H1 (cell line): ENCODE measurements around the gene TMEM18. TPM values are rescaled to one million over a fixed set of nuclear protein-coding genes. Genes with fewer than 3 reads are reported as not detected.

ENCODE experiments used
- CTCF ChIA-PET: fragments of 300-600 bp; sonication (Branson Sonifier 250); formaldehyde crosslinking; loops from one replicate; lab custom pipeline; 2021; ENCODE audit not compliant: partially characterized antibody; lab: Charles Lee
- POLR2A ChIA-PET: fragments of 300-600 bp; sonication (Branson Sonifier 250); formaldehyde crosslinking; loops from one replicate; lab custom pipeline; 2021; ENCODE audit warnings: inconsistent platforms; ENCODE audit not compliant: partially characterized antibody; lab: Charles Lee
- DNase-seq, 2 experiments: peaks; one replicate each; pipeline versions ENCODE4 v3.0.0 to v3.0.0-alpha.2; 2010 to 2022; ENCODE audit warnings: low spot score in 2 of 2, low read depth in 1 of 2, mixed read lengths in 1 of 2
- FAIRE-seq: peaks from 2 replicates; lab custom pipeline; 2011; peaks lifted over from hg19 to GRCh38; lab: Jason Lieb, UNC
- H2AFZ ChIP-seq: 2 replicates; pipeline ENCODE4 v1.8.1; 2012; ENCODE audit warnings: low read length, inconsistent platforms
- H2AK5ac ChIP-seq: 2 replicates; pipeline ENCODE4 v1.6.1; 2013; ENCODE audit warnings: low read depth, low read length
- H2BK120ac ChIP-seq: replicated peaks from 2 replicates; pipeline ENCODE3; 2013; ENCODE audit warnings: low read depth, low read length, inconsistent platforms
- H2BK12ac ChIP-seq: 2 replicates; pipeline ENCODE4 v1.6.1; 2013; ENCODE audit warnings: low read depth, low read length
- H2BK15ac ChIP-seq: 2 replicates; pipeline ENCODE4 v1.6.1; 2013; ENCODE audit warnings: low read length
- H2BK20ac ChIP-seq: 2 replicates; pipeline ENCODE4 v1.6.1; 2013; ENCODE audit warnings: low read length
- H2BK5ac ChIP-seq: 2 replicates; pipeline ENCODE4 v1.6.1; 2013; ENCODE audit warnings: low read depth, low read length
- H3K14ac ChIP-seq: 2 replicates; pipeline ENCODE4 v1.6.1; 2013; ENCODE audit warnings: inconsistent platforms; ENCODE audit not compliant: insufficient read length
- H3K18ac ChIP-seq: 2 replicates; pipeline ENCODE4 v1.6.1; 2013; ENCODE audit warnings: low read length; ENCODE audit errors: extremely low read depth
- H3K23ac ChIP-seq: 2 replicates; pipeline ENCODE4 v1.6.1; 2013; ENCODE audit warnings: inconsistent platforms; ENCODE audit not compliant: insufficient read length
- H3K23me2 ChIP-seq: 2 replicates; pipeline ENCODE4 v1.6.1; 2013; ENCODE audit warnings: low read depth, low read length
- H3K27ac ChIP-seq: 2 replicates; pipeline ENCODE4 v1.6.1; 2011; ENCODE audit warnings: low read depth, low read length, inconsistent platforms
- H3K27me3 ChIP-seq, 4 experiments: replicated peaks in 1 of 4; 1 replicate in 1 of 4; 2 replicates in 3 of 4; pipeline versions ENCODE4 v1.6.1 to v1.8.1; 2011 to 2013; ENCODE audit warnings: low read length in 3 of 4, mild to moderate bottlenecking in 3 of 4, inconsistent platforms in 2 of 4, mixed read lengths in 2 of 4, moderate library complexity in 1 of 4; ENCODE audit not compliant: control insufficient read depth in 3 of 4, insufficient read depth in 3 of 4; ENCODE audit errors: extremely low read depth in 1 of 4
- H3K36me3 ChIP-seq, 4 experiments: 2 replicates each; pipeline versions ENCODE4 v1.6.1 to v1.8.1; 2011 to 2013; ENCODE audit warnings: mild to moderate bottlenecking in 4 of 4, low read length in 3 of 4, moderate library complexity in 2 of 4, control low read depth in 1 of 4, inconsistent platforms in 1 of 4; ENCODE audit not compliant: insufficient read depth in 4 of 4, control insufficient read depth in 2 of 4
- H3K4ac ChIP-seq: replicated peaks from 2 replicates; pipeline ENCODE3; 2013; ENCODE audit warnings: low read length, low read depth, mixed read lengths, inconsistent platforms; ENCODE audit not compliant: insufficient read length
- H3K4me1 ChIP-seq, 4 experiments: replicated peaks in 1 of 4; 1 replicate in 1 of 4; 2 replicates in 3 of 4; pipeline versions ENCODE4 v1.6.1 to v1.8.1; 2011 to 2013; ENCODE audit warnings: low read length in 3 of 4, inconsistent platforms in 2 of 4, mixed read lengths in 1 of 4; ENCODE audit not compliant: insufficient read depth in 4 of 4, control insufficient read depth in 3 of 4
- H3K4me2 ChIP-seq, 2 experiments: 2 replicates each; pipeline versions ENCODE4 v1.6.1 to v1.8.1; 2011 to 2013; ENCODE audit warnings: low read depth in 2 of 2, low read length in 2 of 2, control low read depth in 1 of 2, inconsistent platforms in 1 of 2, mild to moderate bottlenecking in 1 of 2; ENCODE audit not compliant: insufficient read depth in 1 of 2
- H3K4me3 ChIP-seq, 4 experiments: fragments of 200-600, 300-600 bp in 1 of 4; sonication (generic), shearing (Covaris generic), sonication (Bioruptor Twin) in 1 of 4; 2 replicates each; pipeline versions ENCODE4 v1.5.1 to v1.8.1; 2011 to 2016; ENCODE audit warnings: low read length in 4 of 4, low read depth in 3 of 4, control low read depth in 2 of 4, inconsistent platforms in 2 of 4, mild to moderate bottlenecking in 2 of 4, mixed read lengths in 1 of 4, moderate library complexity in 1 of 4; ENCODE audit not compliant: insufficient read depth in 2 of 4; ENCODE audit errors: extremely low read depth in 1 of 4
- H3K56ac ChIP-seq: replicated peaks from 2 replicates; pipeline ENCODE3; 2013; ENCODE audit warnings: low read depth, mild to moderate bottlenecking, mixed read lengths, low read length, inconsistent platforms; ENCODE audit not compliant: insufficient read length
- H3K79me1 ChIP-seq: 2 replicates; pipeline ENCODE4 v1.6.1; 2013; ENCODE audit warnings: low read depth, low read length, control low read depth
- H3K79me2 ChIP-seq, 2 experiments: 2 replicates each; pipeline versions ENCODE4 v1.6.1 to v1.8.1; 2012 to 2013; ENCODE audit warnings: low read length in 2 of 2, mild to moderate bottlenecking in 2 of 2, inconsistent platforms in 1 of 2; ENCODE audit not compliant: insufficient read depth in 2 of 2, control insufficient read depth in 1 of 2
- H3K9ac ChIP-seq, 4 experiments: replicated peaks in 1 of 4; 1 replicate in 1 of 4; 2 replicates in 3 of 4; pipeline versions ENCODE4 v1.6.1 to v1.8.1; 2011 to 2013; ENCODE audit warnings: low read depth in 3 of 4, low read length in 3 of 4, control low read depth in 2 of 4, mild to moderate bottlenecking in 2 of 4, moderate library complexity in 2 of 4, inconsistent platforms in 1 of 4; ENCODE audit errors: extremely low read depth in 1 of 4
- H3K9me3 ChIP-seq, 2 experiments: 2 replicates each; pipeline versions ENCODE4 v1.6.1 to v1.8.1; 2012 to 2013; ENCODE audit warnings: mild to moderate bottlenecking in 2 of 2, moderate library complexity in 2 of 2, control low read depth in 1 of 2, inconsistent platforms in 1 of 2, low read depth in 1 of 2, low read length in 1 of 2, mixed read lengths in 1 of 2; ENCODE audit not compliant: insufficient read depth in 2 of 2
- H4K20me1 ChIP-seq, 2 experiments: replicated peaks in 1 of 2; 2 replicates each; pipeline versions ENCODE3 to v1.8.1; 2011 to 2013; ENCODE audit warnings: inconsistent platforms in 2 of 2, low read length in 2 of 2, mild to moderate bottlenecking in 1 of 2; ENCODE audit not compliant: insufficient read depth in 2 of 2, control insufficient read depth in 1 of 2
- H4K5ac ChIP-seq: 2 replicates; pipeline ENCODE4 v1.6.1; 2013; ENCODE audit warnings: low read length, low read depth, mixed read lengths, inconsistent platforms; ENCODE audit not compliant: insufficient read length
- H4K8ac ChIP-seq: 2 replicates; pipeline ENCODE4 v1.8.0; 2013; ENCODE audit warnings: mild to moderate bottlenecking, moderate library complexity, low read length, inconsistent platforms; ENCODE audit not compliant: insufficient read depth; ENCODE audit errors: extremely low read depth
- H4K91ac ChIP-seq: replicated peaks from 2 replicates; pipeline ENCODE3; 2013; ENCODE audit warnings: low read length, mixed read lengths, inconsistent platforms; ENCODE audit not compliant: insufficient read length
- CBX8 ChIP-seq: fragments of 300-800, 300-1000 bp; sonication (generic); IDR thresholded peaks from 2 replicates; pipeline ENCODE4 v1.7.1; 2016; ENCODE audit warnings: low read depth, low read length, borderline replicate concordance
- FOSL1 ChIP-seq: IDR thresholded peaks from 2 replicates; pipeline ENCODE4 v1.6.1; 2011; ENCODE audit warnings: mild to moderate bottlenecking, low read depth, low read length, moderate library complexity; ENCODE audit not compliant: insufficient read depth
- GABPA ChIP-seq: IDR thresholded peaks from 2 replicates; pipeline ENCODE4 v1.6.1; 2011; ENCODE audit warnings: mild to moderate bottlenecking, low read length, moderate library complexity, borderline replicate concordance; ENCODE audit not compliant: insufficient read depth
- HDAC6 ChIP-seq: IDR thresholded peaks from one replicate; pipeline ENCODE4 v1.7.1; 2012; ENCODE audit warnings: low read depth, mild to moderate bottlenecking, inconsistent platforms, low read length, moderate library complexity
- RBBP5 ChIP-seq: IDR thresholded peaks from 2 replicates; pipeline ENCODE4 v1.7.1; 2012; ENCODE audit warnings: low read depth, mild to moderate bottlenecking, inconsistent platforms, low read length, moderate library complexity, borderline replicate concordance
- SP1 ChIP-seq: IDR thresholded peaks from 2 replicates; pipeline ENCODE4 v1.6.1; 2011; ENCODE audit warnings: low read depth, low read length
- TEAD4 ChIP-seq: IDR thresholded peaks from 2 replicates; pipeline ENCODE4 v1.6.1; 2012; ENCODE audit warnings: low read depth, low read length, inconsistent platforms, mixed read lengths
- WGBS, 2 experiments: shearing (Covaris generic) in 1 of 2; methylation state at CpG; one replicate each; pipeline versions ENCODE4 v1.1.6 to v1.1.7; 2013 to 2015; ENCODE audit warnings: low lambda C conversion rate in 2 of 2, mixed read lengths in 2 of 2, inconsistent platforms in 1 of 2, low coverage in 1 of 2, missing lambda C conversion rate in 1 of 2; ENCODE audit not compliant: insufficient replicate concordance in 2 of 2, insufficient coverage in 1 of 2, insufficient read length in 1 of 2; ENCODE audit errors: extremely low coverage in 1 of 2, missing lambda C conversion rate in 1 of 2; 5-methylcytosine and 5-hydroxymethylcytosine counted together
- polyA plus RNA-seq, 7 experiments: library from polyadenylated mRNA; depleted of rRNA in 3 of 7; stranded (reverse) in 5 of 7; unstranded in 2 of 7; fragments of >200 nt in 5 of 7; fragments of 200-250 nt in 2 of 7; gene quantifications; 1 replicate in 5 of 7; 2 replicates in 1 of 7; 4 replicates in 1 of 7; pipeline versions ENCODE4 v1.2.1 to v1.2.3, GENCODE V29; 2011 to 2013; ENCODE audit warnings: missing spikeins in 2 of 7, mixed read lengths in 2 of 7
- total RNA-seq: library from RNA; stranded (reverse); fragmentation: NEBNext Ultra II Directional; extraction: Animal tissue kit (Norgen Biotek cat#: 25700); gene quantifications from 2 replicates; pipeline ENCODE4 v1.2.1, GENCODE V29; 2021
- TF ChIP-seq, protein P1 (sequence below): IDR thresholded peaks from 2 replicates; pipeline ENCODE4 v1.6.1; 2011; ENCODE audit warnings: low read depth, mild to moderate bottlenecking, low read length; ENCODE audit not compliant: insufficient read depth

TMEM18 gene
- total and polyA plus RNA-seq, 2 of the 8 experiments (the other 6 are each of a cell fraction or from before 2014, with no cell fraction given), result 22.4 to 27.1 TPM

DNA sequence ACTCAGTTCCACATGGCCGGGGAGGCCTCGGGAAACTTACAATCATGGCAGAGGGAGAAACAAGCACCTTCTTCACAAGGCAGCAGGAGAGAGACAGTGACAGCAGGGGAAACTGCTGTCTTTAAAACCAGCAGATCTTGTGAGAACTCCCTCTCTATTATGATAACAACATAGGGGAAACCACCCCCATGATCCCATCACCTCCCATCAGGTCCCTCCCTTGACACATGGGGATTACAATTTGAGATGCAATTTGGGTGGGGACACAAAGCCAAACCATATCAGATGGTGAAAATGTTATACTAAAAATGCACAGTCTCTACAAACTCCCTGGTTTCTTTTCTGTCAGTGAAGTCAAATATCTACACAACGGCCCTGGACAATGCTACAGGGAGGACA is 9.2 kb downstream of the TMEM18 start:
- 84% methylated on average over 3 of the region's 3 CpGs; no CpG with 5 or more reads in 1 of the 2 experiments for WGBS, 2 experiments
- no peak for FAIRE-seq

More for the DNA sequence above, 9.2 kb downstream of the TMEM18 start:
- Histone ChIP-seq H2BK12ac (no peak overlapping the region), H2BK5ac (no peak overlapping the region), H3K18ac (no peak overlapping the region), H3K4me3 (no peak overlapping the region), H2BK120ac (no peak overlapping the region), H3K27me3 (no peaks in the 10 kb centered on the region), H3K4ac (no peak overlapping the region), H2BK20ac (no peak overlapping the region), H3K14ac (no peak overlapping the region), H3K23ac (no peak overlapping the region), H3K56ac (no peak overlapping the region), H2AFZ (no peak overlapping the region), H3K9me3 (peaks cover 16 to 17% of the 10 kb centered on the region in 2 experiments), H2BK15ac (no peak overlapping the region), H3K36me3 (peaks cover 7 to 36% (median 35%) of the 10 kb centered on the region in 4 experiments; a peak in 6 of 8 replicates), H2AK5ac (no peak overlapping the region), H3K79me2 (peaks cover 0 to 3% of the 10 kb centered on the region in 2 experiments; a peak in 1 of 4 replicates)
- POLR2A ChIA-PET, result interaction anchor here (1.3 kb wide), 1 partner anchor 9 kb away, joined by 3 read pairs; the partner anchor contains the start of gene TMEM18
- TF ChIP-seq SP1 (no peak), TEAD4 (no peak), RBBP5 (no peak), GABPA (no peak), HDAC6 (no peak), FOSL1 (no peak), CBX8 (no peak)
- TF ChIP-seq, protein P1, sequence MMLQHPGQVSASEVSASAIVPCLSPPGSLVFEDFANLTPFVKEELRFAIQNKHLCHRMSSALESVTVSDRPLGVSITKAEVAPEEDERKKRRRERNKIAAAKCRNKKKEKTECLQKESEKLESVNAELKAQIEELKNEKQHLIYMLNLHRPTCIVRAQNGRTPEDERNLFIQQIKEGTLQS, result no peak
- TF ChIP-seq, all 59 proteins: peak for 0
- H4K8ac ChIP-seq, result no peak overlapping the region
- H3K23me2 ChIP-seq, result no peaks in the 10 kb centered on the region
- no peak for DNase-seq
- no peak overlapping the region for H3K4me2 ChIP-seq
- H3K79me1 ChIP-seq, result no peaks in the 10 kb centered on the region; the same call in 1 of the 2 replicates
- no peak overlapping the region for H4K91ac ChIP-seq
- CTCF ChIA-PET, result interaction anchor here (1.0 to 1.5 kb wide), 6 partner anchors 10 to 226 kb away, joined by 4 to 5 read pairs (median 4); no protein-coding TSS in a partner anchor
- H4K5ac ChIP-seq, result no peak overlapping the region
- peaks cover 0 to 2% of the 10 kb centered on the region in 2 experiments for H4K20me1 ChIP-seq
- no peak overlapping the region for H3K27ac ChIP-seq
- no peaks in the 10 kb centered on the region; a peak in 1 of 7 replicates for H3K4me1 ChIP-seq
- no peak overlapping the region for H3K9ac ChIP-seq
